VCaP (cell line): ENCODE measurements around the gene FOXA2.
"Not testable (repeated sequence)": the region's sequence is repeated elsewhere in the genome, so short reads cannot be mapped to it uniquely, and the experiment has no call there.

Source experiments
- H3K27ac ChIP-seq: fragments of 450-650 bp; 2 replicates; pipeline ENCODE4 v1.5.1; 2017
- CTCF ChIP-seq: fragments of 450-650 bp; conservative IDR thresholded peaks from 2 replicates; pipeline ENCODE4 v1.5.1; 2017; ENCODE audit warnings: mild to moderate bottlenecking, moderate library complexity

The FOXA2 gene

GRCh38 chr20:22556565-22557056, 27.8 kb downstream of the FOXA2 start:
- no peak overlapping the region for H3K27ac ChIP-seq
- TF ChIP-seq CTCF = no peak

DNA sequence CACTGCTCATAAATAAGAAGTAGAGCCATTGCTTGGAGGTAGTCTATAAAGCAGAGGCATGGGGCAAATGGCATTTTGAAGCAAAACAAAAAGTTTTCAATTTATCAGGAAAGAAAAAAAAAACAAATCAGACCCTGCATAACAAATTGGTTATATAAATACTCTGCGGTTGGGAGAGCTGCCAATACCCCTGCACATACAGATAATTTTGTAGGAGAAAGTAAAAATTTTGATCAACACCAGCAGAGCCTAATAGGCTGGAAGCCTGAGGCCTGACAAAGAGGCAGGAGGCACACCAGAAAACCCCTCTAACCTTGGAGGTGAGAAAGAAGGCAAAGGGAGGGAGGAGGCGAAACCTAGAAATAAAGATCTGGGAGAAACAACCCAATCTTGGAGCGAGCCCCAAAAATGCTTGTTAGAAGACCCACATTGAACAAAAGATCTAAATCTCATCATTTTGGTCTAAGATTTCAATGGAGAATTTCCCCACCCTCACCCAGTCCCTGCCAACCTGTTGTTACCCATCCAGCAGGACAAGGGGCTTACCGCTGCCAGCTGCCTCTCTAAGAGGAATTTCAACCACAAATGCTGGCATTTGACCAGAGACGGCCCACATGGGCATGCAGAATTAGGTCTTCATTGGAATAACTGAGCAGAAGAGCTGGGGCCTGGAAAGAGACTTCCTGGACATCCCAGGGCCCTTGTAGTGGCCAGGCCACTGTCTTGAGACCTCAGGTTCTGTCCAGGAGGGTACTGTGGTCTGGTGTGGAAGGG, 28.4 kb downstream of the FOXA2 start:
- no peak for TF ChIP-seq CTCF
- no peak overlapping the region for H3K27ac ChIP-seq

DNA sequence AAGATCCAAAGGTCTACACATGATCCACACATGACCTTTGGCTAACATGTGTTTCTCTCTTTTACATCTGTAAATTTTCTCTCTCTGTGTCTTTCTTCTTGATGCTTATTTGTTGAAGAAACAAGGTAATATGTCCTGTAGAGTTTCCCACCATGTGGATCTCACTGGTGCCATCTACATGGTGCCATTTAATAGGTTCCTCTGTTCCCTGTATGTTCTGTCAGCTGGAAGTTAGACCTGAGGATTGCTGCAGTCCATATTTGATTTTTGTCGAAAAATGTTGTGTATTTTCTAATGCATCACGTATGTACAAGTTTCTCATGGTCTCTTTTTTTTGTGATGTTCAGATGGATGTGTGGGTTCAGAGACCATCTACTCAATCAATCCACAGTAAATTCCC, 30.0 kb downstream of the FOXA2 start:
- no peak overlapping the region for H3K27ac ChIP-seq
- no peak for TF ChIP-seq CTCF

DNA sequence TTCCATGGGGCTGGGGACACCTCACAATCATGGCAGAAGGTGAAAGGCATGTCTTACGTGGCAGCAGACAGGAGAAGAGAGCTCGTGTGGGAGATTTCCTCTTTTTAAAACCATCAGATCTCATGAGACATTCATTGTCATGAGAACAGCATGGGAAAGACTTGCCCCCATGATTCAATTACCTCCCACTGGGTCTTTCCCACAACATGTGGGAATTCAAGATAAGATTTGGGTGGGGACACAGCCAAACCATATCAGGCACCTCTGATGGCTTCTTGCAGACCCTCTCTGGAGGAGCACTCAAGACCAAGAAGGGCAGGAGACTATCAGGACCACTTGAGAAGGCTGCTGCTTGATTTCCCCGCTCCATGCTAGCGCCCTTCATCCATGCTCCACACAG, 33.9 kb downstream of the FOXA2 start:
- H3K27ac ChIP-seq = not testable (repeated sequence)

DNA sequence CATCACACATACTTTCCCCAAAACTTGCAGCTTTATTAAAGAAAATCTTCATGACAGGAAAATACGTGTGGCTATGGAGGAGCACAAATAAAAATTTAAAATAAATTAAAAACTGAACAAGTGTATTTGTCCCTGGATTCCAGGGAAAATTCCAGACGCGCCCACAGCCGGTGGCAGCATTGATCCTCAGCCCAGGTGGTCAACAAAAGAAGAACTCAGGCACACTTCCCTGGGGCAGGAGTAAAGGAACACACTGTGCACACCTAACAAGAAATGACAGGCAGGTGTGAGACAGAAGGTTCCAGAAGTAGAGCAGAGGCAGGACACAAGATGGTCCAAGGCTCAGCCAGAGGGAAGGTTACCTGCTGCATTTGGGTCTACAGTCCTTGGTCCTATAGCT, 36.3 kb downstream of the FOXA2 start:
- no peak overlapping the region for H3K27ac ChIP-seq

GRCh38 chr20:22546344-22546743, 38.0 kb downstream of the FOXA2 start:
- no peak overlapping the region for H3K27ac ChIP-seq
- no peak for TF ChIP-seq CTCF

More for the DNA sequence above, 36.3 kb downstream of the FOXA2 start:
- TF ChIP-seq CTCF = no peak

- no peak for TF ChIP-seq CTCF
- H3K27ac ChIP-seq = no peak overlapping the region
Measured at GRCh38 chr20:22545045-22545444, 39.3 kb downstream of the FOXA2 start.

DNA sequence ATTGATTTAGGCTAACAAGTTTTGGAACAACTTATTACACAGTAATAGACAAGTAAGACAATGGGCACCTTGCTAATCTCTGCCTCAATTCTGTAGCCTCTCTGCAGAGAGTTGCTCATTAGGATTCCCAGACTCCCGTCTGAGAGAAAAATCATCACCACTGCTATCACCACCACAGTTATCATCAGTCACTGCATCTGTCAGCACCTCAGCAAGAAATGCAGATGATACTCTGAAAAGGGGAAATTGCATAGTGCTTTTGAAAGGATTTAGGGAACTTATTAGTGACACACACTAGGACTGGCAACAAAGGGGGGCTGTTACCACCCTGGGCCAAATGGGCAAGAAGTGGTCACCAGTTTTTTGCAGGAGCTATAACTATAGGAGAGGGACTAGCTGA, 39.9 kb downstream of the FOXA2 start:
- no peak overlapping the region for H3K27ac ChIP-seq
- TF ChIP-seq CTCF = no peak
